CD4-positive, alpha-beta T cell (primary cell): ENCODE results near the gene ABTB1. TPM values are rescaled to one million over a fixed set of nuclear protein-coding genes. Genes with fewer than 3 reads are reported as not detected.

Experiments
- ATAC-seq: fragments of 200-7000 bp; cut with Tn5 transposase; one replicate; pipeline ENCODE4 v1.10.0; 2022; ENCODE audit warnings: mild to moderate bottlenecking; ENCODE audit not compliant: poor library complexity
- CTCF ChIA-PET: fragments of 350-600 bp; sonication (Branson Sonifier 250); formaldehyde crosslinking; loops from one replicate; lab custom pipeline; 2021; ENCODE audit warnings: antibody characterized with exemption, inconsistent platforms; lab: Charles Lee
- POLR2A ChIA-PET: fragments of 350-600 bp; sonication (Branson Sonifier 250); formaldehyde crosslinking; loops from one replicate; lab custom pipeline; 2021; ENCODE audit warnings: antibody characterized with exemption, inconsistent platforms; lab: Charles Lee
- DNase-seq, 14 experiments: peaks; one replicate each; pipeline ENCODE4 v3.0.0-alpha.2; 2013 to 2020; ENCODE audit warnings: mixed read lengths in 2 of 14
- H3K27ac ChIP-seq, 2 donors: one replicate each; pipeline versions ENCODE4 v1.5.1 to v1.7.0; 2013; ENCODE audit warnings: low read length in 2 of 2, low read depth in 1 of 2, mild to moderate bottlenecking in 1 of 2
- H3K27me3 ChIP-seq, 2 experiments: 1 replicate in 1 of 2; 2 replicates in 1 of 2; pipeline versions ENCODE4 v1.6.1 to v1.7.0; 2013; ENCODE audit warnings: low read length in 2 of 2, control low read depth in 1 of 2, mild to moderate bottlenecking in 1 of 2, moderate library complexity in 1 of 2; ENCODE audit not compliant: insufficient read depth in 2 of 2, control insufficient read depth in 1 of 2
- H3K36me3 ChIP-seq: one replicate; pipeline ENCODE4 v1.6.1; 2013; ENCODE audit warnings: low read length, control low read depth; ENCODE audit not compliant: insufficient read depth
- H3K4me1 ChIP-seq: one replicate; pipeline ENCODE4 v1.6.1; 2013; ENCODE audit warnings: low read length, control low read depth; ENCODE audit not compliant: insufficient read depth
- H3K4me3 ChIP-seq: one replicate; pipeline ENCODE4 v1.5.1; 2013; ENCODE audit warnings: mild to moderate bottlenecking, low read length, moderate library complexity
- H3K9me3 ChIP-seq, 2 experiments: 1 replicate in 1 of 2; 2 replicates in 1 of 2; pipeline versions ENCODE4 v1.6.1 to v1.7.0; 2013; ENCODE audit warnings: low read length in 2 of 2, mild to moderate bottlenecking in 2 of 2, control low read depth in 1 of 2, moderate library complexity in 1 of 2; ENCODE audit not compliant: control insufficient read depth in 1 of 2, insufficient read depth in 1 of 2
- H3K27ac Mint-ChIP-seq: one replicate; pipeline ENCODE4 v1.8.0; 2020; ENCODE audit warnings: mixed read lengths
- H3K27me3 Mint-ChIP-seq: one replicate; pipeline ENCODE4 v1.8.0; 2021; ENCODE audit warnings: mixed read lengths
- H3K36me3 Mint-ChIP-seq: one replicate; pipeline ENCODE4 v1.8.0; 2021; ENCODE audit warnings: low read depth, mixed read lengths
- H3K4me1 Mint-ChIP-seq: one replicate; pipeline ENCODE4 v1.8.0; 2021; ENCODE audit warnings: low read depth, mixed read lengths
- H3K4me3 Mint-ChIP-seq: one replicate; pipeline ENCODE4 v1.8.0; 2020; ENCODE audit warnings: mild to moderate bottlenecking, mixed read lengths
- H3K9me3 Mint-ChIP-seq: one replicate; pipeline ENCODE4 v1.8.0; 2020; ENCODE audit warnings: mixed read lengths
- CTCF ChIP-seq: fragments of 200-600 bp; IDR thresholded peaks from one replicate; pipeline ENCODE4 v1.8.0; 2022; ENCODE audit warnings: antibody characterized with exemption, mild to moderate bottlenecking
- intact Hi-C, 2 experiments: fragments of 100-400 bp; cut with DNase I in 1 of 2; cut with micrococcal nuclease in 1 of 2; formaldehyde crosslinking; loops; one replicate each; pipeline versions ENCODE4 v1.15.1 to v1.9.0; 2023 to 2025; cut with DNase I, micrococcal nuclease
- total RNA-seq, 174 experiments: library from RNA in 2 of 174; stranded (reverse) in 2 of 174; gene quantifications; one replicate each; pipeline ENCODE4 v1.2.3 and lab custom pipeline; 2021 to 2026

Gene ABTB1
- total RNA-seq, 2 experiments from 2014 or later: 116 to 118 TPM

- peak overlapping the region; percentile 66 for H3K4me3 Mint-ChIP-seq
- H3K4me1 ChIP-seq: peaks cover 20% of the 10 kb centered on the region
- no peaks in the 10 kb centered on the region for H3K36me3 ChIP-seq
- peaks cover 10% of the 10 kb centered on the region for H3K36me3 Mint-ChIP-seq
- peaks cover 19% of the 10 kb centered on the region for H3K4me1 Mint-ChIP-seq
- H3K27me3 ChIP-seq: no peaks in the 10 kb centered on the region
- no peak overlapping the region for H3K27ac ChIP-seq
- no peaks in the 10 kb centered on the region for H3K9me3 ChIP-seq
- TF ChIP-seq CTCF: no peak
- H3K4me3 ChIP-seq: no peak overlapping the region
- ATAC-seq (no peak), DNase-seq (no peak)
- H3K9me3 Mint-ChIP-seq: no peaks in the 10 kb centered on the region
- CTCF ChIA-PET: no interaction called here
- intact Hi-C loops: no loop called here
- peak overlapping the region; percentile 73 for H3K27ac Mint-ChIP-seq
- POLR2A ChIA-PET: no interaction called here
- H3K27me3 Mint-ChIP-seq: no peaks in the 10 kb centered on the region
Measured at GRCh38 chr3:127668906-127669305, 3.8 kb upstream of the ABTB1 start.

DNA sequence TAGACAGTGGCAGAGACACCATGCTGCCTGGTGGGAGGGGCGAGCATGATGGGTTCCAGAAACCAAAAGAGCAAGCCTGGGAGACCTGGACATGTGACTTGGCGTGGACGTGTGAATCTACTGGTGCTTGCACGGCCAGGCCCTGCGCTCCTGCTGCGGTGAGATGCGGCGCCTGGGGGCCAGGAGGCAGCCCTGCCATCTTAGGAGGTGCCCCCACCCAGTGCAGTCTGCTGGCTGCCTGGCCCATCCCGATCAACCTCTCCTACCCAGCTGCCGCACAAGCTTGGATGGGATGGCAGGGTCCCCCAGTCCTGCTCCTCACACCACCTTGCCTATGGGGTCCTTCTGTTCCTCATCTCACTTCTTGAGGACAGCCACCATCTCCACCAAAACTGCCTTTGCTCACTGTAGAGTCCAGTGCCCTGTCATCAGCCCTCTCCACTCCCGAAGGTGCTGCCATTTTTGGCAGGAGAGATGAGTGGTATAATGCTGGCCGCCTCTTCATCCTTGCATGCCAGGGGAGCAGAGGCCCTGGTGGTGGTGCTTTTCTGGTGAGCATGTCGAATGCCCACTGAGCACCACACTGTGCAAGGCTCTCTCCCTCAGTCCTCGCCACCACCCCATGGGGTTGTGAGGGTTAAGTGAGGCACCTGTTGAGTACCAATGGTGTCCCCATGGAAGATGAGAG is 3.1 kb upstream of the ABTB1 start:
- H3K27me3 ChIP-seq: no peaks in the 10 kb centered on the region
- H3K36me3 ChIP-seq: no peaks in the 10 kb centered on the region
- no peaks in the 10 kb centered on the region for H3K9me3 Mint-ChIP-seq
- H3K27ac Mint-ChIP-seq: peak overlapping the region; percentile 98
- peak overlapping the region; percentile 66 for H3K4me3 Mint-ChIP-seq
- intact Hi-C loops: loop anchor here (5.0 to 10.0 kb wide), 13 partner anchors 77 to 1752 kb away; partner anchors contain the start of genes EEFSEC (in 1 of the 2), KLF15 (in 1 of the 2), PLXNA1 (in 1 of the 2) and RAB7A (in 1 of the 2)
- H3K27me3 Mint-ChIP-seq: no peaks in the 10 kb centered on the region
- H3K9me3 ChIP-seq: no peaks in the 10 kb centered on the region
- no peak for TF ChIP-seq CTCF
- peaks cover 17% of the 10 kb centered on the region for H3K36me3 Mint-ChIP-seq
- CTCF ChIA-PET: no interaction called here
- peaks cover 27% of the 10 kb centered on the region for H3K4me1 Mint-ChIP-seq
- ATAC-seq (no peak), DNase-seq (no peak)
- no peak overlapping the region for H3K27ac ChIP-seq
- peaks cover 28% of the 10 kb centered on the region for H3K4me1 ChIP-seq
- POLR2A ChIA-PET: no interaction called here
- no peak overlapping the region for H3K4me3 ChIP-seq

- Mint-ChIP-seq H3K4me1 (peaks cover 30% of the 10 kb centered on the region), H3K36me3 (peaks cover 17% of the 10 kb centered on the region), H3K27ac (peak overlapping the region; percentile 98), H3K9me3 (no peaks in the 10 kb centered on the region), H3K4me3 (peak overlapping the region; percentile 89), H3K27me3 (no peaks in the 10 kb centered on the region)
- no peaks in the 10 kb centered on the region for H3K9me3 ChIP-seq
- intact Hi-C loops: loop anchor here (5.0 to 10.0 kb wide), 13 partner anchors 78 to 1753 kb away; partner anchors contain the start of genes EEFSEC (in 1 of the 2), KLF15 (in 1 of the 2), PLXNA1 (in 1 of the 2) and RAB7A (in 1 of the 2)
- H3K27ac ChIP-seq: no peak overlapping the region
- ChIA-PET CTCF (no interaction called here), POLR2A (no interaction called here)
- no peak for DNase-seq
- H3K4me1 ChIP-seq: peaks cover 32% of the 10 kb centered on the region
- H3K36me3 ChIP-seq: no peaks in the 10 kb centered on the region
- TF ChIP-seq CTCF: no peak
- no peak overlapping the region for H3K4me3 ChIP-seq
- no peak for ATAC-seq
- no peaks in the 10 kb centered on the region for H3K27me3 ChIP-seq
Measured at GRCh38 chr3:127670229-127670559, 2.6 kb upstream of the ABTB1 start.
